Caco-2 (cell line): ENCODE results near the gene TRIM34. TPM values are rescaled to one million over a fixed set of nuclear protein-coding genes. Genes with fewer than 3 reads are reported as not detected.

ENCODE experiments used
- BruUV-seq: library from RNA; stranded (reverse); fragments of 400-500 nt; replicated peaks from 2 replicates; lab custom pipeline; 2021; lab: Mats Ljungman, UMichigan
- CTCF ChIA-PET: fragments of 300-600 bp; sonication (Branson Sonifier 250); formaldehyde crosslinking; loops from one replicate; lab custom pipeline; 2022; ENCODE audit warnings: antibody characterized with exemption; lab: Charles Lee
- POLR2A ChIA-PET: fragments of 300-600 bp; sonication (Branson Sonifier 250); formaldehyde crosslinking; loops from one replicate; lab custom pipeline; 2022; ENCODE audit warnings: antibody characterized with exemption; lab: Charles Lee
- DNase-seq, 2 experiments: peaks; one replicate each; pipeline versions ENCODE4 v3.0.0 to v3.0.0-alpha.2; 2020 to 2022
- H3K27me3 ChIP-seq: replicated peaks from 2 replicates; pipeline ENCODE4 v1.6.0; 2011; ENCODE audit warnings: low read length; ENCODE audit not compliant: control insufficient read depth, insufficient read depth
- H3K36me3 ChIP-seq: 2 replicates; pipeline ENCODE4 v1.5.1; 2011; ENCODE audit warnings: low read length; ENCODE audit not compliant: control insufficient read depth, insufficient read depth
- H3K4me1 ChIP-seq: fragments of 250-450 bp; sonication (Bioruptor Pico); 2 replicates; pipeline ENCODE4 v1.5.1; 2020; ENCODE audit warnings: mild to moderate bottlenecking
- H3K4me3 ChIP-seq: 2 replicates; pipeline ENCODE4 v1.5.1; 2011; ENCODE audit warnings: low read depth, mild to moderate bottlenecking, control low read depth, low read length
- H3K9me3 ChIP-seq: fragments of 250-450 bp; sonication (Bioruptor Pico); 2 replicates; pipeline ENCODE4 v1.5.1; 2020; ENCODE audit warnings: mild to moderate bottlenecking, moderate library complexity
- H3K27ac Mint-ChIP-seq: one replicate; pipeline ENCODE4 v1.8.0; 2022; ENCODE audit warnings: mixed read lengths; ENCODE audit not compliant: unreplicated experiment
- H3K27me3 Mint-ChIP-seq: one replicate; pipeline ENCODE4 v1.8.0; 2022; ENCODE audit warnings: mixed read lengths; ENCODE audit not compliant: insufficient read depth, unreplicated experiment
- H3K36me3 Mint-ChIP-seq: one replicate; pipeline ENCODE4 v1.8.0; 2022; ENCODE audit warnings: mild to moderate bottlenecking, mixed read lengths; ENCODE audit not compliant: insufficient read depth, unreplicated experiment
- H3K4me1 Mint-ChIP-seq: one replicate; pipeline ENCODE4 v1.8.0; 2022; ENCODE audit warnings: low read depth, mixed read lengths; ENCODE audit not compliant: unreplicated experiment
- H3K4me3 Mint-ChIP-seq: one replicate; pipeline ENCODE4 v1.8.0; 2022; ENCODE audit warnings: mild to moderate bottlenecking, moderate library complexity, mixed read lengths; ENCODE audit not compliant: unreplicated experiment
- H3K9me3 Mint-ChIP-seq: one replicate; pipeline ENCODE4 v1.8.0; 2022; ENCODE audit warnings: mixed read lengths; ENCODE audit not compliant: unreplicated experiment
- intact Hi-C: fragments of 100-400 bp; cut with micrococcal nuclease; formaldehyde crosslinking; loops from one replicate; pipeline ENCODE4 v1.10.0; 2022; ENCODE audit not compliant: unreplicated experiment
- total RNA-seq: library from RNA; stranded (reverse); gene quantifications from 2 replicates; pipeline ENCODE4 v1.2.3, GENCODE V29; 2022
- TF ChIP-seq, protein P1 (sequence below), 2 experiments: fragments of 200-600 bp in 1 of 2; IDR thresholded peaks; 1 replicate in 1 of 2; 2 replicates in 1 of 2; pipeline versions ENCODE4 v1.5.1 to v1.8.0; 2011 to 2022; ENCODE audit warnings: antibody characterized with exemption in 1 of 2, control low read depth in 1 of 2, inconsistent platforms in 1 of 2, low read depth in 1 of 2, low read length in 1 of 2, mild to moderate bottlenecking in 1 of 2, moderate library complexity in 1 of 2; ENCODE audit not compliant: insufficient read depth in 1 of 2, severe bottlenecking in 1 of 2, unreplicated experiment in 1 of 2

Gene TRIM34
- total RNA-seq, 1 experiment from 2014 or later, result 4.3 TPM

GRCh38 chr11:5608808-5609207 lies 16.0 kb upstream of the TRIM34 start:
- H3K4me1 Mint-ChIP-seq, result no peaks in the 10 kb centered on the region
- CTCF ChIA-PET, result no interaction called here
- no peaks in the 10 kb centered on the region for H3K9me3 Mint-ChIP-seq
- Histone ChIP-seq H3K36me3 (no peaks in the 10 kb centered on the region), H3K4me3 (no peak overlapping the region), H3K27me3 (no peaks in the 10 kb centered on the region), H3K4me1 (no peaks in the 10 kb centered on the region), H3K9me3 (no peaks in the 10 kb centered on the region)
- no peaks in the 10 kb centered on the region for H3K27me3 Mint-ChIP-seq
- no peak overlapping the region for H3K27ac Mint-ChIP-seq
- no peak for DNase-seq
- POLR2A ChIA-PET, result interaction anchor here (0.5 kb wide), 1 partner anchor 125 kb away, joined by 3 read pairs; no protein-coding TSS in a partner anchor
- no peaks in the 10 kb centered on the region for H3K36me3 Mint-ChIP-seq
- H3K4me3 Mint-ChIP-seq, result no peak overlapping the region
- no TSS peak for BruUV-seq
- TF ChIP-seq, protein P1, sequence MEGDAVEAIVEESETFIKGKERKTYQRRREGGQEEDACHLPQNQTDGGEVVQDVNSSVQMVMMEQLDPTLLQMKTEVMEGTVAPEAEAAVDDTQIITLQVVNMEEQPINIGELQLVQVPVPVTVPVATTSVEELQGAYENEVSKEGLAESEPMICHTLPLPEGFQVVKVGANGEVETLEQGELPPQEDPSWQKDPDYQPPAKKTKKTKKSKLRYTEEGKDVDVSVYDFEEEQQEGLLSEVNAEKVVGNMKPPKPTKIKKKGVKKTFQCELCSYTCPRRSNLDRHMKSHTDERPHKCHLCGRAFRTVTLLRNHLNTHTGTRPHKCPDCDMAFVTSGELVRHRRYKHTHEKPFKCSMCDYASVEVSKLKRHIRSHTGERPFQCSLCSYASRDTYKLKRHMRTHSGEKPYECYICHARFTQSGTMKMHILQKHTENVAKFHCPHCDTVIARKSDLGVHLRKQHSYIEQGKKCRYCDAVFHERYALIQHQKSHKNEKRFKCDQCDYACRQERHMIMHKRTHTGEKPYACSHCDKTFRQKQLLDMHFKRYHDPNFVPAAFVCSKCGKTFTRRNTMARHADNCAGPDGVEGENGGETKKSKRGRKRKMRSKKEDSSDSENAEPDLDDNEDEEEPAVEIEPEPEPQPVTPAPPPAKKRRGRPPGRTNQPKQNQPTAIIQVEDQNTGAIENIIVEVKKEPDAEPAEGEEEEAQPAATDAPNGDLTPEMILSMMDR (IDR thresholded peaks at IDR 0.05; ENCODE audit: insufficient read depth in 1 of 2, low read depth in 1 of 2, low read length in 1 of 2, severe bottlenecking in 1 of 2, unreplicated experiment in 1 of 2), result no peak
- intact Hi-C loops, result no loop called here

DNA sequence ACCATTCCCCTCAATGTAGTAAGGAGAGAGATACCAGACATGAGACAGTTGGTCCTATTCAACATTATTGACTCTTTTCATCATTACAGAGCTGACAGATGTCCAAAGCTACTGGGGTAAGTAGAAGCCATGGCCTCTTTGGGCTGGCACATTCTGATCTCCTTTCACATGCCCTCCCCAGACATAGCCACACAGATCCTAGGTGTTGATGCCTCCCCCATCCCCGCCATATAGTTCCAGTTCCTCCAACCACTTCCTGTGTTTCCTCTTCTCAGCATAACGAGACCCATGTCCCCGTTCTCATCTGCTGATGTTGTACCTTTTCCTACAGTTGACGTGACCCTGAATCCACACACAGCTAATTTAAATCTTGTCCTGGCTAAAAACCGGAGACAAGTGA lies 14.4 kb upstream of the TRIM34 start:
- Mint-ChIP-seq H3K9me3 (no peaks in the 10 kb centered on the region), H3K36me3 (no peaks in the 10 kb centered on the region), H3K4me3 (no peak overlapping the region), H3K27me3 (no peaks in the 10 kb centered on the region), H3K4me1 (no peaks in the 10 kb centered on the region), H3K27ac (no peak overlapping the region)
- no TSS peak for BruUV-seq
- DNase-seq, result no peak
- Histone ChIP-seq H3K9me3 (no peaks in the 10 kb centered on the region), H3K27me3 (no peaks in the 10 kb centered on the region), H3K4me1 (no peaks in the 10 kb centered on the region), H3K36me3 (no peaks in the 10 kb centered on the region), H3K4me3 (no peak overlapping the region)
- intact Hi-C loops, result no loop called here
- TF ChIP-seq, protein P1 (IDR thresholded peaks at IDR 0.05; ENCODE audit: insufficient read depth in 1 of 2, low read depth in 1 of 2, low read length in 1 of 2, severe bottlenecking in 1 of 2, unreplicated experiment in 1 of 2), result no peak
- ChIA-PET CTCF (no interaction called here), POLR2A (no interaction called here)

- BruUV-seq, result no TSS peak
- TF ChIP-seq, protein P1 (IDR thresholded peaks at IDR 0.05; ENCODE audit: insufficient read depth in 1 of 2, low read depth in 1 of 2, low read length in 1 of 2, severe bottlenecking in 1 of 2, unreplicated experiment in 1 of 2), result peak in 1 of 2 experiments; percentile 20
- H3K27ac Mint-ChIP-seq, result no peak overlapping the region
- no peaks in the 10 kb centered on the region for H3K4me1 ChIP-seq
- H3K9me3 Mint-ChIP-seq, result no peaks in the 10 kb centered on the region
- no peaks in the 10 kb centered on the region for H3K36me3 Mint-ChIP-seq
- no peaks in the 10 kb centered on the region for H3K36me3 ChIP-seq
- CTCF ChIA-PET, result no interaction called here
- no peaks in the 10 kb centered on the region for H3K4me1 Mint-ChIP-seq
- no peaks in the 10 kb centered on the region for H3K27me3 ChIP-seq
- no peak overlapping the region for H3K4me3 Mint-ChIP-seq
- intact Hi-C loops, result no loop called here
- no peaks in the 10 kb centered on the region for H3K9me3 ChIP-seq
- POLR2A ChIA-PET, result no interaction called here
- H3K4me3 ChIP-seq, result no peak overlapping the region
- no peaks in the 10 kb centered on the region for H3K27me3 Mint-ChIP-seq
- DNase-seq, result no peak
Measured at GRCh38 chr11:5611627-5612026, 13.2 kb upstream of the TRIM34 start.
